Measurements from ENCODE around the gene MCM10.
"Not testable (repeated sequence)": the region's sequence is repeated elsewhere in the genome, so short reads cannot be mapped to it uniquely, and the experiment has no call there.

MCM10 gene

DNA sequence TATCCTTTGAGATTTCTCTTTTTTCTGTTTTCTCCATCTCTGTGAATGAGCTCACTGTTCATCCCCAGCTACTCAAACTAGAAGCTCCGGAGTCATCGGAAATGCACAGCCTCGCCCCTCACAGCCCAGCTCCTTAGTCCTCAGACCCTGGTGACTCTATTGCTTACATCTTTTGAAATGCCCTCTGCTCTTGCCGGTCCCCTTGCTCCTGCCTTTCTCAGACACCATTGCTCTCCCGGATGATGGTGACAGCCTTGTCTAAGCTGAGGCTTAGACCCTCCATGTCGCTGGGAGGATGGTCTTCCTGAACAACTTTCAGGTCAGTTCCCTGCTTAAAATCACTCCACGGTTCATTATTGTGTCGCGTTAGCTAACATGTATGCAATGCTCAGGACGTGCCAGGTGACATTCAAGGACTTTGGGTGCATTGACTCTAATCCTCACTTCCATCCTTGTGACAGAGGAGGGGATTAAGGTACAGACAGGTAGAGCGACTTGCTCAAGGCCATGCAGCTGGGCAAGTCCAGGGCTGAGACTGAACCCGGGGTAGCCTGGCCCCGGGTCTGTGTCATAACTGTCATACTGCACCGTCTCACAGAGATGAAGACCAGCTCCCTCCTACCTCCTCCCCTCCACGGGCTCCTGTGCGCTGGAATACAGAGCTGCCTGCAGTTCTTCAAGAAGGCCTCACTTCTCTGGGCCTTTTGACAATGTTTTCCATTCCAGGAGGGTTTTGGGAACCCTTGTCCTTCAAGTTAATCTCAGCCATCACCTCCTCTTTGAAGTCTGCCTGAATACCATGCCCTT lies 77.1 kb downstream of the MCM10 start:
- DNase-seq: no peak
- TF ChIP-seq GATA1 (IDR thresholded peaks at IDR 0.05; ENCODE audit: low read depth, low read length) (no peak), POLR2A (IDR thresholded peaks at IDR 0.05; ENCODE audit: low read length) (no peak)

DNA sequence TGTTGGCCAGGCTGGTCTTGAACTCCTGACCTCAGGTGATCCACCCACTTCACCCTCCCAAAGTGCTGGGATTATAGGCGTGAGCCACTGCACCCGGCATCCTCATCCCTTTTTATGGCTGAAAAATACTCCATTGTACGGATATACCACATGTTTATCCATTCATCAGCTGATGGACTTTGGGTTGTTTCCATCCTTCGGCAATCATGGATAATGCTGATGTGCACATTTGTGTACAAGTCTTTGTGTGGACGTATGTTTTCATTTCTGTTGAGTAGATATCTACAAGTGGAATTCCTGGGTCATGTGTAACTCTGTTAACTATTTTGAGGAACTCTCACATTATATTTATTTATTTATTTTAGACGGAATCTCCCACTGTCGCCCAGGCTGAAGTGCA lies 78.6 kb downstream of the MCM10 start:
- no peak for TF ChIP-seq GATA1 (IDR thresholded peaks at IDR 0.05; ENCODE audit: low read depth, low read length)
- no peak for TF ChIP-seq POLR2A (IDR thresholded peaks at IDR 0.05; ENCODE audit: low read length)

DNA sequence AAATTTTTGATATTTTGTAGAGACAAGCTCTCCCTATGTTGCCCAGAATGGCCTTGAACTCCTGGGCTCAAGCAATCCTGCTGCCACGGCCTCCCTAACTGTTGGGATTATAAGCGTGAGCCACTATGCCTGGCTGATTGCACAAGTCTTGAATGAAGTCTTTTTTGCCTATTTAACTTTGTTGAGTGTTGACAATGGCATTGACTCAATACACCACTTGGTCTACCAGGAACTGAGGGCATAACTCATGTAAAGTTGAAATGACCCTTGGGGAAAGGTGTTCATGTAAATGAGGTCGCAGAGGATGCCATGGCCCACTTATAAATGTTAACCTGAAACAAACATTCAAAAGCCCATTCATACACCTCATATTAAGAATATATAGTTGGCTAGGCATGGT lies 80.3 kb downstream of the MCM10 start:
- TF ChIP-seq POLR2A (IDR thresholded peaks at IDR 0.05; ENCODE audit: low read length): no peak
- no peak for TF ChIP-seq GATA1 (IDR thresholded peaks at IDR 0.05; ENCODE audit: low read depth, low read length)
- DNase-seq: no peak

More for the DNA sequence above, 78.6 kb downstream of the MCM10 start:
- DNase-seq: no peak

DNA sequence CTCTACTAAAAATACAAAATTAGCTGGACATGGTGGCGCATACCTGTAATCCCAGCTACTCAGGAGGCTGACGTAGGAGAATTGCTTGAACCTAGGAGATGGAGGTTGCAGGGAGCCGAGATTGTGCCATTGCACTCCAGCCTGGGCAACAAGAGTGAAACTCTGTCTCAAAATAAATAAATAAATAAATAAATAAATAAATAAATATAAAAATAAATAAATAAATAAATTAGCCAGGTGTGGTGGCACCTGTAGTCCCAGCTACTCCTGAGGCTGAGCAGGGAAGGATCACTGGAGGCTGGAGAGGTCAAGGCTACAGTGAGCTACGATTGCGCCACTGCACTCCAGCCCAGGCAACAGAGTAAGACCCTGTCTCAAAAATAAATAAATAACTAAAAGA lies 80.9 kb downstream of the MCM10 start:
- DNase-seq: not testable (repeated sequence)

DNA sequence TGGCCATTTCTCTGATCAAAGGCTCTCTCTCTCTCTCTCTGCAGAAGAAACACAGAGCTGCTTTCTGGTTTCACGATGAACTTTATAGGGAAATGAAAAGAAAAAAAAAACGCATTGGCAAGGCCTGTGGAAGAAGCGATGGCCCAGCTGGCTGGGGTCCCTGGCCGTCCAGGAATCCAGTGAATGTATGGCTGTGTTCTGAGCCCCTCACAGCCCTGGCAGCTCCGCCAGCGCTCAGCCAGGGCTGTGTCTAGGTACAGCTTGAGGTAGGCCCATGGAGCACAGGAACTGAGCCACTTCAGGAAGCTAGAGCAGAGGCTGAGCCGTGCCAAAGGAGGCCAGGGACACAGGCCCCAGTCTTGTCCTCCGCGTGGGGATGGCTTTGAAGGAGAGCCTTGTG lies 85.9 kb downstream of the MCM10 start:
- TF ChIP-seq POLR2A (IDR thresholded peaks at IDR 0.05; ENCODE audit: low read length) (no peak), GATA1 (IDR thresholded peaks at IDR 0.05; ENCODE audit: low read depth, low read length) (no peak)

DNA sequence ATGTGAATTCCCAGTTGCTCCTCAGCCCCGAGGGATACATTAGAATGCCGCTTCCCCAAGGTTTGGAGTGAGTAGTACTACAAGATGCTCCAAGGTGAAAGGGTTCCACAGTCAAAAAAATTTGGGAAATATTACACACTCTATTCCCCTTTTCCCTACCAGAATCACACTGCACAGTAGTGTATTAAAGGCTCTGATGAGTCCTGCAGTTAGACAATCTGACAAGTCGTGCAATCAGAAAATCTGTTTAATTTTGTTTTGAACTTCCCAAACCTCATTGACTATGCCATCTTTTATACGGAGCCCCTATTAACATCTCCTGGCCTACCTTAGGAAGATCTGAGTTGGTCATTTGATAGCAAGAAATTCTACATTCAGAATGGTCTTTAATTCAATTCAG lies 86.4 kb downstream of the MCM10 start:
- DNase-seq: no peak
- TF ChIP-seq GATA1 (IDR thresholded peaks at IDR 0.05; ENCODE audit: low read depth, low read length) (no peak), POLR2A (IDR thresholded peaks at IDR 0.05; ENCODE audit: low read length) (no peak)

More for the DNA sequence above, 85.9 kb downstream of the MCM10 start:
- DNase-seq: no peak

DNA sequence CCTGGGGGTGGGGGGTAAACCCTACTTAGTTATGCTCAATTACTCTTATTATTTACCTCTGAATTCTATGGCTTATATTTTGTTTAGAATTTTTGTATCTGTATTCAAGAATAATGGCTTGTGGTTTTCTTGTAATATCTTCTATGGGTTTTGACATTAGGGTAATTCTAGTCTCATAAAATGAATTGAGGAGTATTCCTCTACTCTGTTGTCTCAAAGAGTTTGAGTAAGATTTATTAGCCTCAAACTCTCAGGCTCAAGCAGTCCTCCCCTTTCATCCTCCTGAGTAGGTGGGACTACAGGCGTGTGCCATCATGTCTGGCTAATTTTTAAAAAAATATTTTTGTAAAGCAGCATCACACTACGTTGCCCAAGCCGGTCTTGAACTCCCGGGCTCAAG lies 92.4 kb downstream of the MCM10 start:
- TF ChIP-seq POLR2A (IDR thresholded peaks at IDR 0.05; ENCODE audit: low read length) (no peak), GATA1 (IDR thresholded peaks at IDR 0.05; ENCODE audit: low read depth, low read length) (no peak)
- no peak for DNase-seq

DNA sequence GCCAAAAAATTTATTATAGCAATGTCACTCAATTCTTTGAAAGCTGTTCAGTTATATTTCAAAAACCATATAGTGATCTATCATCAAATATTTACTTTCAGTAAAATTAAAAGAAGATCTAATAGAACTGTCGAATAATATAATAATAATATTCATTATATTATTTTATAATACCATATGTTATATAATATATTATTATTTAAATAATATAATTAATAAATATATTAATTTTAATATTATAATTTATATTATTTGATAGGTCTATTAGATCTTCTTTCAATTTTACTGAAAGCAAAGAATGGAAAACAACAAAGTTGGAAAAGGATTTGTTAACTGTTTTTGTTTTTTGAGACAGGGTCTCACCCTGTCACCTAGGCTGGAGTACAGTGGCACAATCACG lies 95.3 kb downstream of the MCM10 start:
- DNase-seq: no peak

DNA sequence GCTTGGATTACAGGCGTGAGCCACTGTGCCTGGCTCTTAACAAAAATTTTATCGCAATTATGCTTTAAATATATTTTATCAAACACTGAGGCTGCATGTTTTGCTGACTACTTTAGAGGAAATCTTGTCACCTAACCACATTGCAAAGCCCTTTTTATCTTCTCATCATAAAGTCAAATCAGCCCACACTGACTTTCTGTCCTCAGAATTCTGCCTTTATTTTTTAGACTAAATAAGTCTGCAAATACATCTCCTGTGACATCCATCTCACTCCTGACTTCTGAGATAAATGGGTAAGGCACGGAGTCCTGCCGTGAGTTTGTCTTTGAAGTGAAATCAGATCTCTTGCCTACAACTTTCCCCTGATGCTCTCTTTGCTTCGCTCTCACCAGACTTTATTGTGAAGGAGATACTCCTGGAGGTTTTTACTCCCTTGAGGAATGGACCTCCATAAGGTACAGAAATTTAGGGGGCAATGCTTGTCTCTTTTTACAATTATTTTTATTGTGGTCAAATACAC lies 96.3 kb downstream of the MCM10 start:
- TF ChIP-seq GATA1 (IDR thresholded peaks at IDR 0.05; ENCODE audit: low read depth, low read length) (no peak), POLR2A (IDR thresholded peaks at IDR 0.05; ENCODE audit: low read length) (no peak)
- no peak for DNase-seq

More for the DNA sequence above, 95.3 kb downstream of the MCM10 start:
- TF ChIP-seq GATA1 (IDR thresholded peaks at IDR 0.05; ENCODE audit: low read depth, low read length): no peak
